HCT116 (cell line): ENCODE results near the gene SOX18.

Source experiments
- EGR1 ChIP-seq: IDR thresholded peaks from 2 replicates; pipeline ENCODE4 v1.6.1; 2012; ENCODE audit warnings: low read depth
- SIN3A ChIP-seq: IDR thresholded peaks from 2 replicates; pipeline ENCODE4 v1.6.1; 2012; ENCODE audit warnings: low read depth
- TF ChIP-seq, protein P1 (sequence below), 3 experiments: fragments of 200-600 bp in 1 of 3; sonication (generic) in 1 of 3; IDR thresholded peaks in 2 of 3; conservative IDR thresholded peaks in 1 of 3; 2 replicates each; pipeline ENCODE4 v1.5.1; 2012 to 2017; ENCODE audit warnings: low read depth in 2 of 3, low read length in 2 of 3, antibody characterized with exemption in 1 of 3, borderline replicate concordance in 1 of 3, control low read depth in 1 of 3, mild to moderate bottlenecking in 1 of 3, mixed read lengths in 1 of 3, mixed run types in 1 of 3, moderate library complexity in 1 of 3; ENCODE audit not compliant: insufficient read depth in 1 of 3

DNA sequence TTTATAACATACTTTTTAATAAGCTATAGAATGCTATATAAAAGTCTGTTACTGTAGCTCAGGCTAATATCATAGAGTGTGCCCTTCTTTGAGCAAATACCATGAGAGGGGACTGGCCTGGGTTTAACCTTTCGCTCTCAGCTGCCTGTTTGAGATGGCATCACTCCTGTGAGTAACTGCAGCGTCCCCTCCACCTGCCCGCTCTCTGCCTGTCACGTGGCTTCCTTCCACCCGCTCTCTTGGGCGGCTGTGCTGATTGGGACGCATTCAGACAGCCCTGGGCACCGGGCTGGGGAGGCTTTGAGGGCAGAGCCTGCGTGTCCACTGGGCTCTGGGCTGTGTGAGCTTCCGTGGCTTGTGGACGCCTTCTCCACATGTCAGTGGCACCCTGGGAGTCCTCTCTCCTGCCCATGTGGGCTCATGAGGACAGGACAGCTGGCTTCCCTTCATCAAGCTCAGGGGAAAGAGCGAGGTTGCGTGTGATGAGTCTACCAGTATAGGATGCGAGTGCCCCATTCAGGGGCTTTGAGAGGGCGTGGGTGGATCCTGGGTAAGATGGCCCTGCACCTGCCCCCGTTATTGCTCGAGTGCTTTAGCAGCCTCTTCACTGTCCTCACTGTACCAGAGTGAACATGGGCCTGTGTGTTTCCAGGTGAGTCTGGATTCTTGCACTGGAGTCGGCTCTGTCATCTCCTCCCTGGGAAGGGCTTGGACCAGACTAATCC is 24.2 kb downstream of the SOX18 start:
- TF ChIP-seq SIN3A (no peak), EGR1 (no peak)
- TF ChIP-seq, protein P1, sequence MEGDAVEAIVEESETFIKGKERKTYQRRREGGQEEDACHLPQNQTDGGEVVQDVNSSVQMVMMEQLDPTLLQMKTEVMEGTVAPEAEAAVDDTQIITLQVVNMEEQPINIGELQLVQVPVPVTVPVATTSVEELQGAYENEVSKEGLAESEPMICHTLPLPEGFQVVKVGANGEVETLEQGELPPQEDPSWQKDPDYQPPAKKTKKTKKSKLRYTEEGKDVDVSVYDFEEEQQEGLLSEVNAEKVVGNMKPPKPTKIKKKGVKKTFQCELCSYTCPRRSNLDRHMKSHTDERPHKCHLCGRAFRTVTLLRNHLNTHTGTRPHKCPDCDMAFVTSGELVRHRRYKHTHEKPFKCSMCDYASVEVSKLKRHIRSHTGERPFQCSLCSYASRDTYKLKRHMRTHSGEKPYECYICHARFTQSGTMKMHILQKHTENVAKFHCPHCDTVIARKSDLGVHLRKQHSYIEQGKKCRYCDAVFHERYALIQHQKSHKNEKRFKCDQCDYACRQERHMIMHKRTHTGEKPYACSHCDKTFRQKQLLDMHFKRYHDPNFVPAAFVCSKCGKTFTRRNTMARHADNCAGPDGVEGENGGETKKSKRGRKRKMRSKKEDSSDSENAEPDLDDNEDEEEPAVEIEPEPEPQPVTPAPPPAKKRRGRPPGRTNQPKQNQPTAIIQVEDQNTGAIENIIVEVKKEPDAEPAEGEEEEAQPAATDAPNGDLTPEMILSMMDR (IDR thresholded peaks at IDR 0.05 in 2 of 3, conservative IDR thresholded peaks at IDR 0.05 in 1 of 3; ENCODE audit: borderline replicate concordance in 1 of 3, insufficient read depth in 1 of 3, low read depth in 2 of 3, low read length in 2 of 3) = no peak
